T-helper 9 cell (primary cell): ENCODE measurements around the gene TAX1BP3.

Experiments
- DNase-seq: peaks from one replicate; pipeline ENCODE4 v3.0.0-alpha.2; 2020

The TAX1BP3 gene

GRCh38 chr17:3622977-3623594 lies 45.3 kb downstream of the TAX1BP3 start:
- DNase-seq, result no peak

DNA sequence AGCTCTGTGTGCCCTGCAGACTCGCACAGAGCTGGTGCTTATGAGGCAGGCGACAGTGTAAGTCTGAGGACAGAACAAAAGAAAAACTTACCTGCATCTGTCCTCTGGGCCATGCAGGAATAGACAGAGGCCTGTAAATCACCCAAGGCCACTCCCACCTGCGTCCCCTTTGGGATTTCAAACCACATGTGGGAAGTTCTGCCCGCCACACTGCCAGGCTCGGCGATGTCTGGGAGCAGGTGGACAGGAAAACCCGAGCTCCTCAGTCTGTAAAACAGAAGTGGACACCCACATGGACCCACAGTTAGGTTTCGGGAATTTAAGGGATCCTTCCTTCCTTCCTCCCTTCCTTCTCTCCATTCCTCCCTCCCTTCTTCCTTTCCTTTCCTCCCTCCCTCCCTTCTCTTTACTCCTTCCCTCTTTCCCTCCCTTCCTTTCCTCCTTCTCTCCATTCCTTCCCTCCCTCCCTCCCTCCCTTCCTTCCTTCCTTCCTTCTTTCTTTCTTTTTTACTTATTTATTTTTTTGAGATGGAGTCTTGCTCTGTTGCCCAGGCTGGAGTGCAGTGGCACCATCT lies 47.1 kb downstream of the TAX1BP3 start:
- DNase-seq, result no peak

- DNase-seq, result no peak
Measured at GRCh38 chr17:3615160-3615870, 53.1 kb downstream of the TAX1BP3 start.

- no peak for DNase-seq
Measured at GRCh38 chr17:3613124-3613523, 55.3 kb downstream of the TAX1BP3 start.
